ENCODE measurements around the gene ARHGEF12.

The ARHGEF12 gene

DNA sequence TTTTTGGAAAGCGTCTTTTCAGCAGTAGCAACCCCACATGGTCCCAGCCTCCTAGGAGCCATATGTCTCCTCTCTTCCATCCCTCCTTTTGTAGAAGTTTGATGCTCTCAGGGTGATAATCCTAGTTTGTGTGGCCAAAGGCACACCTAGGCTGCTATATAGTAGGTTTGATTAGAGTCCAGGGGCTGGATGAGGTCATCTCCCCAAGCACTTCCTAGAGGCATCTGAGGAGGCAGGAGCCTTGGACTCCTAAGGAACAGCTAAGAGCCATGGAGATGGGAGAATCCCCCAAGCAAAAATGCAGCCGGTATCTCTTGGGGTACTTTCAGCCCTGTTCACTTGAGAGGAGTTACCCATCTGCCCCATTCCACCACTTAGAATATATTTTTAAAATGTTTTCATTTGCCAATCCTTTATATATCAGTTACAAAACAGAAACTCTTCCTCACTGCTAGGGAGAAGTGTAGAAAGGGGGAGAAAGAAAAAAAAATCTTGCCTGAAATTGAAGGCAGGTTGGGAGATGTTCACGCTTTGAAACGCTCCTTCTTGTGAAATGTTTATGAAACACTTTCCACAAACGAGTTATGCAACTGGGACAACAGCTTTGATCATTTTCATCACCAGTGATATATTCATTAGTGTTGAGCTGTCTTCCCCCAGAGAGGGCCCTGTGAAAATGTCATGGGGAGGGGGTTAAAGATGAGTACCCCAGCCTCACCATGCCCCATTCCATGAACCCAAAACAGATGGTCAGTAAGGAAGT is 43.0 kb upstream of the ARHGEF12 start:
- Histone ChIP-seq H3K4me3 (ENCODE audit: low read length) (no peak overlapping the region), H3K9me3 (ENCODE audit: insufficient read depth, low read length) (no peaks in the 10 kb centered on the region), H3K79me2 (ENCODE audit: low read length) (no peaks in the 10 kb centered on the region), H3K27ac (ENCODE audit: low read length) (no peak overlapping the region), H4K20me1 (ENCODE audit: insufficient read depth, low read length) (no peaks in the 10 kb centered on the region), H3K9ac (ENCODE audit: low read length) (no peak overlapping the region), H3K4me2 (ENCODE audit: low read length) (no peak overlapping the region), H3K27me3 (ENCODE audit: low read depth, low read length) (peaks cover 86% of the 10 kb centered on the region), H2AFZ (ENCODE audit: low read depth, low read length) (no peak overlapping the region), H3K4me1 (ENCODE audit: low read length) (peaks cover 5% of the 10 kb centered on the region; the same call in 1 of the 2 replicates), H3K36me3 (replicated peaks; ENCODE audit: low read depth, low read length) (no peaks in the 10 kb centered on the region)
- TF ChIP-seq EZH2phosphoT487 (IDR thresholded peaks at IDR 0.05; ENCODE audit: low read depth): no peak
- TF ChIP-seq, protein P1, sequence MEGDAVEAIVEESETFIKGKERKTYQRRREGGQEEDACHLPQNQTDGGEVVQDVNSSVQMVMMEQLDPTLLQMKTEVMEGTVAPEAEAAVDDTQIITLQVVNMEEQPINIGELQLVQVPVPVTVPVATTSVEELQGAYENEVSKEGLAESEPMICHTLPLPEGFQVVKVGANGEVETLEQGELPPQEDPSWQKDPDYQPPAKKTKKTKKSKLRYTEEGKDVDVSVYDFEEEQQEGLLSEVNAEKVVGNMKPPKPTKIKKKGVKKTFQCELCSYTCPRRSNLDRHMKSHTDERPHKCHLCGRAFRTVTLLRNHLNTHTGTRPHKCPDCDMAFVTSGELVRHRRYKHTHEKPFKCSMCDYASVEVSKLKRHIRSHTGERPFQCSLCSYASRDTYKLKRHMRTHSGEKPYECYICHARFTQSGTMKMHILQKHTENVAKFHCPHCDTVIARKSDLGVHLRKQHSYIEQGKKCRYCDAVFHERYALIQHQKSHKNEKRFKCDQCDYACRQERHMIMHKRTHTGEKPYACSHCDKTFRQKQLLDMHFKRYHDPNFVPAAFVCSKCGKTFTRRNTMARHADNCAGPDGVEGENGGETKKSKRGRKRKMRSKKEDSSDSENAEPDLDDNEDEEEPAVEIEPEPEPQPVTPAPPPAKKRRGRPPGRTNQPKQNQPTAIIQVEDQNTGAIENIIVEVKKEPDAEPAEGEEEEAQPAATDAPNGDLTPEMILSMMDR (IDR thresholded peaks at IDR 0.05; ENCODE audit: low read depth, low read length): no peak

DNA sequence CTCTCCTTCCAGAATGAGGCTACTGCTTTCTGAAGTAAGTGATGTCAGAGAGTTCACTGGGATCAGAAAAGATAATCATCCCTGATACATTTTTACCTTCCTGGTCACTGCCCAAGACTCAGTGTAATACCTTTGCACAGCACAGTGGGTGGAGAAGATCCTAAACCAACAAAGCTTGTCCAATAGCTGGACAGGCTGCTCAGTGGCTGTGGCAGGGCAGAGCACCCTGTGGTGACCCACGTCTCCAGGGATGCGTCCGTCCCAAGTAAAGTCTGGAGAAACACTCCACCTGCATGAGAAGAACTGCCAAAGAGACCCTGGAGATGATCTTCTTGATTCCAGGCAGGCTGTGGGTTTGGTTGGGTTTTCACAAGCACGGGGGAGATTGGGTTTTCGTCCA is 42.1 kb upstream of the ARHGEF12 start:
- Histone ChIP-seq H2AFZ (ENCODE audit: low read depth, low read length) (no peak overlapping the region), H4K20me1 (ENCODE audit: insufficient read depth, low read length) (no peaks in the 10 kb centered on the region), H3K9ac (ENCODE audit: low read length) (no peak overlapping the region), H3K79me2 (ENCODE audit: low read length) (no peaks in the 10 kb centered on the region), H3K9me3 (ENCODE audit: insufficient read depth, low read length) (no peaks in the 10 kb centered on the region), H3K4me1 (ENCODE audit: low read length) (peaks cover 5% of the 10 kb centered on the region; the same call in 1 of the 2 replicates), H3K27ac (ENCODE audit: low read length) (no peak overlapping the region), H3K4me2 (ENCODE audit: low read length) (no peak overlapping the region), H3K36me3 (replicated peaks; ENCODE audit: low read depth, low read length) (no peaks in the 10 kb centered on the region), H3K4me3 (ENCODE audit: low read length) (no peak overlapping the region), H3K27me3 (ENCODE audit: low read depth, low read length) (peaks cover 86% of the 10 kb centered on the region)
- TF ChIP-seq, protein P1 (IDR thresholded peaks at IDR 0.05; ENCODE audit: low read depth, low read length): no peak

DNA sequence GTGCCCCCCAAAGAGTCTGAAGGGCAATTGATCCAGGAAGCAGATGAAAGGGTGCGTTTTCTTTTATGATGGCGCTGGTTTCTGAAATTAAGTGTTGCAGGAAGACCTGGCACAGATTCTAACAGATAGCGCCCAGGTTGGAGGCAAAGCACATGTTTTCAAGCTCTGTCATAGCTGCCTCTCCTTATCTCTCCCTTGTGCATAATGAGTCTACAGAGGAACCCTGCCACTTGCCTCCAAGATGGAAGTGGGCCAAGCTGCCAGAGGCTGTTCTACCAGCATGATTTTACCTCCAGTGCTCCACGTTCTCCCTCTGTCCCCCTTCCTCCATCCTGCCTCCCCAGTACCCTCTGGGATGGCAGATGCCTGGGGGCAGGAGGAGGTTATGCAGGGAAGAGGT is 41.1 kb upstream of the ARHGEF12 start:
- Histone ChIP-seq H3K9ac (ENCODE audit: low read length) (no peak overlapping the region), H3K27me3 (ENCODE audit: low read depth, low read length) (peaks cover 87% of the 10 kb centered on the region), H3K36me3 (replicated peaks; ENCODE audit: low read depth, low read length) (no peaks in the 10 kb centered on the region), H2AFZ (ENCODE audit: low read depth, low read length) (no peak overlapping the region), H3K27ac (ENCODE audit: low read length) (no peak overlapping the region), H3K9me3 (ENCODE audit: insufficient read depth, low read length) (no peaks in the 10 kb centered on the region), H3K79me2 (ENCODE audit: low read length) (no peaks in the 10 kb centered on the region), H4K20me1 (ENCODE audit: insufficient read depth, low read length) (no peaks in the 10 kb centered on the region), H3K4me1 (ENCODE audit: low read length) (no peaks in the 10 kb centered on the region), H3K4me2 (ENCODE audit: low read length) (no peak overlapping the region), H3K4me3 (ENCODE audit: low read length) (no peak overlapping the region)
- no peak for TF ChIP-seq EZH2phosphoT487 (IDR thresholded peaks at IDR 0.05; ENCODE audit: low read depth)
- TF ChIP-seq, protein P1 (IDR thresholded peaks at IDR 0.05; ENCODE audit: low read depth, low read length): no peak

DNA sequence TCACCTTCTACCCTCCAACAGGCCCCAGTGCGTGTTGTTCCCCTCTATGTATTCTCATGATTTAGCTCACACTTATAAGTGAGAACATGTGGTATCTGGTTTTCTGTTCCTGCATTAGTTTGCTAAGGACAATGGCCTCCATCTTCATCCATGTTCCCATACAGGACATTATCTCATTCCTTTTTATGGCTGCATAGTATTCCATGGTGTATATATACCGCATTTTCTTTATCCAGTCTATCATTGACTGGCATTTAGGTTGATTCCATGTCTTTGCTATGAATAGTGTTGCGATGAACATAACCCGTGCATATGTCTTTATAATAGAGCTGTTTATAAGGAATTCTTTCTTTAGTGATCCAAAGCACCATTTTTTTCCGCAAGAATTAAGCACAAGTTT is 39.7 kb upstream of the ARHGEF12 start:
- H4K20me1 ChIP-seq (ENCODE audit: insufficient read depth, low read length): no peaks in the 10 kb centered on the region
- no peaks in the 10 kb centered on the region for H3K9me3 ChIP-seq (ENCODE audit: insufficient read depth, low read length)
- H3K9ac ChIP-seq (ENCODE audit: low read length): no peak overlapping the region
- H3K4me1 ChIP-seq (ENCODE audit: low read length): no peaks in the 10 kb centered on the region
- no peak for TF ChIP-seq EZH2phosphoT487 (IDR thresholded peaks at IDR 0.05; ENCODE audit: low read depth)
- H3K4me3 ChIP-seq (ENCODE audit: low read length): no peak overlapping the region
- H3K79me2 ChIP-seq (ENCODE audit: low read length): no peaks in the 10 kb centered on the region
- no peak overlapping the region for H3K4me2 ChIP-seq (ENCODE audit: low read length)
- H3K36me3 ChIP-seq (replicated peaks; ENCODE audit: low read depth, low read length): no peaks in the 10 kb centered on the region
- H3K27ac ChIP-seq (ENCODE audit: low read length): no peak overlapping the region
- H3K27me3 ChIP-seq (ENCODE audit: low read depth, low read length): peaks cover 83% of the 10 kb centered on the region
- no peak overlapping the region for H2AFZ ChIP-seq (ENCODE audit: low read depth, low read length)

Measured in OCI-LY3 (cell line).